Measurements from ENCODE around the gene TCERG1L. TPM values are rescaled to one million over a fixed set of nuclear protein-coding genes. Genes with fewer than 3 reads are reported as not detected.

The TCERG1L gene
- polyA plus RNA-seq, 1 of the 3 experiments (the other 2 are of a cell fraction) = not detected

DNA sequence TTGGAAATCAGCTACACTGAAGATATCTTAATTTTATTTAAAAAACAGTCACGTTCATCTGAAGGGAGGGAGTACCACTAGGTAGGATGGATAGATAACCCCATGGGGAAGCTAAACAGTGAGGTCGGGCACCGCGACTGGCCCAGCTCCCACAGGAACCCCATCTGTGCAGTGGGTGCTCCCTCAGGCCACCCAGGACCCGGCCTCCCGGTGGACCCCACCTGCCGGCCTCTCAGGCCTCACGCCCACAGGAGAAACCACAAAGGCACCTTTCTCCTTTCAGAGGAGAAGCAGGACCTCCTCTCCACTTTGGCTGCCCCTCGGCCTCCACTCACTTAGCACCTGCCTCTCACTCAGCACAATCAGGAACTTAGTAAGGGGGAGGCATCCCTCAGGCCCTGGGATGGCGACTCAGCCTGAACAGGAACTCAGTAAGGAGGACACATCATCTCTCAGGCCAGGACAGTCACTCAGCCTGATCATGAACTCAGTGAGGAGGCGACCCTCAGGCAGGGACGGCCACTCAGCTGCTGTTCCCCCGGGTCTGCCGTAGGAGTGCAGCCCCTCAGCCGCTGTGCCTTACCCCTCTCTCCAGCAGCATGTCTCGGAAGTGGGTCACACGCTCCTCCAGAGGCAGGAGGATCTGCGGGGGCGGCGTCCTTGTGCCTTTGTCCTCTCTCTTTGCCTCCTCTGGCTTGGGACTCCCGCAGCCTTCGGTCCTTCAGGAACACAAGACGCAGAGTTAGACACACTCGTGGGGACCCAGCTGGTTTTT, 195.1 kb downstream of the TCERG1L start:
- no peaks in the 10 kb centered on the region for H3K9me3 ChIP-seq
- H3K27ac ChIP-seq (ENCODE audit: low read depth in 2 of 2, low read length in 1 of 2) = no peak overlapping the region
- H3F3A ChIP-seq (replicated peaks; ENCODE audit: insufficient read depth) = no peaks in the 10 kb centered on the region
- no peaks in the 10 kb centered on the region for H3K79me2 ChIP-seq (ENCODE audit: insufficient read depth)
- H3K9ac ChIP-seq = no peak overlapping the region
- no peak for DNase-seq
- H3K4me3 ChIP-seq (ENCODE audit: low read depth in 2 of 2, low read length in 1 of 2) = no peak overlapping the region
- no peak overlapping the region for H3K4me2 ChIP-seq
- H3K36me3 ChIP-seq (replicated peaks in 1 of 2; ENCODE audit: control insufficient read depth in 1 of 2, insufficient read depth in 2 of 2, low read length in 1 of 2) = no peaks in the 10 kb centered on the region
- H3K27me3 ChIP-seq (ENCODE audit: insufficient read depth) = no peaks in the 10 kb centered on the region
- TF ChIP-seq, protein P1, sequence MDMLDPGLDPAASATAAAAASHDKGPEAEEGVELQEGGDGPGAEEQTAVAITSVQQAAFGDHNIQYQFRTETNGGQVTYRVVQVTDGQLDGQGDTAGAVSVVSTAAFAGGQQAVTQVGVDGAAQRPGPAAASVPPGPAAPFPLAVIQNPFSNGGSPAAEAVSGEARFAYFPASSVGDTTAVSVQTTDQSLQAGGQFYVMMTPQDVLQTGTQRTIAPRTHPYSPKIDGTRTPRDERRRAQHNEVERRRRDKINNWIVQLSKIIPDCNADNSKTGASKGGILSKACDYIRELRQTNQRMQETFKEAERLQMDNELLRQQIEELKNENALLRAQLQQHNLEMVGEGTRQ (IDR thresholded peaks at IDR 0.05; ENCODE audit: borderline replicate concordance, low read depth, low read length) = no peak
- no peak for TF ChIP-seq MEF2A (IDR thresholded peaks at IDR 0.05; ENCODE audit: borderline replicate concordance, low read depth)
- TF ChIP-seq MXI1 (IDR thresholded peaks at IDR 0.05; ENCODE audit: low read depth, low read length) = no peak
- no peak for TF ChIP-seq USF1 (IDR thresholded peaks at IDR 0.05; ENCODE audit: borderline replicate concordance, low read depth)
- TF ChIP-seq FOXM1 (IDR thresholded peaks at IDR 0.05; ENCODE audit: low read depth) = no peak
- no peak for TF ChIP-seq RXRA (IDR thresholded peaks at IDR 0.05; ENCODE audit: borderline replicate concordance, low read depth)
- TF ChIP-seq EP300 (IDR thresholded peaks at IDR 0.05; ENCODE audit: borderline replicate concordance in 1 of 2, low read depth in 1 of 2, low read length in 1 of 2) = no peak
- no peak for TF ChIP-seq RAD21 (IDR thresholded peaks at IDR 0.05; ENCODE audit: low read length)
- TF ChIP-seq EZH2phosphoT487 (IDR thresholded peaks at IDR 0.05; ENCODE audit: borderline replicate concordance, low read depth) = no peak
- TF ChIP-seq, protein P2, sequence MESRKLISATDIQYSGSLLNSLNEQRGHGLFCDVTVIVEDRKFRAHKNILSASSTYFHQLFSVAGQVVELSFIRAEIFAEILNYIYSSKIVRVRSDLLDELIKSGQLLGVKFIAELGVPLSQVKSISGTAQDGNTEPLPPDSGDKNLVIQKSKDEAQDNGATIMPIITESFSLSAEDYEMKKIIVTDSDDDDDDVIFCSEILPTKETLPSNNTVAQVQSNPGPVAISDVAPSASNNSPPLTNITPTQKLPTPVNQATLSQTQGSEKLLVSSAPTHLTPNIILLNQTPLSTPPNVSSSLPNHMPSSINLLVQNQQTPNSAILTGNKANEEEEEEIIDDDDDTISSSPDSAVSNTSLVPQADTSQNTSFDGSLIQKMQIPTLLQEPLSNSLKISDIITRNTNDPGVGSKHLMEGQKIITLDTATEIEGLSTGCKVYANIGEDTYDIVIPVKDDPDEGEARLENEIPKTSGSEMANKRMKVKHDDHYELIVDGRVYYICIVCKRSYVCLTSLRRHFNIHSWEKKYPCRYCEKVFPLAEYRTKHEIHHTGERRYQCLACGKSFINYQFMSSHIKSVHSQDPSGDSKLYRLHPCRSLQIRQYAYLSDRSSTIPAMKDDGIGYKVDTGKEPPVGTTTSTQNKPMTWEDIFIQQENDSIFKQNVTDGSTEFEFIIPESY (IDR thresholded peaks at IDR 0.05; ENCODE audit: borderline replicate concordance, low read depth) = no peak
- TF ChIP-seq POLR2AphosphoS5 (IDR thresholded peaks at IDR 0.05; ENCODE audit: low read depth, low read length) = no peak
- TF ChIP-seq, protein P3, sequence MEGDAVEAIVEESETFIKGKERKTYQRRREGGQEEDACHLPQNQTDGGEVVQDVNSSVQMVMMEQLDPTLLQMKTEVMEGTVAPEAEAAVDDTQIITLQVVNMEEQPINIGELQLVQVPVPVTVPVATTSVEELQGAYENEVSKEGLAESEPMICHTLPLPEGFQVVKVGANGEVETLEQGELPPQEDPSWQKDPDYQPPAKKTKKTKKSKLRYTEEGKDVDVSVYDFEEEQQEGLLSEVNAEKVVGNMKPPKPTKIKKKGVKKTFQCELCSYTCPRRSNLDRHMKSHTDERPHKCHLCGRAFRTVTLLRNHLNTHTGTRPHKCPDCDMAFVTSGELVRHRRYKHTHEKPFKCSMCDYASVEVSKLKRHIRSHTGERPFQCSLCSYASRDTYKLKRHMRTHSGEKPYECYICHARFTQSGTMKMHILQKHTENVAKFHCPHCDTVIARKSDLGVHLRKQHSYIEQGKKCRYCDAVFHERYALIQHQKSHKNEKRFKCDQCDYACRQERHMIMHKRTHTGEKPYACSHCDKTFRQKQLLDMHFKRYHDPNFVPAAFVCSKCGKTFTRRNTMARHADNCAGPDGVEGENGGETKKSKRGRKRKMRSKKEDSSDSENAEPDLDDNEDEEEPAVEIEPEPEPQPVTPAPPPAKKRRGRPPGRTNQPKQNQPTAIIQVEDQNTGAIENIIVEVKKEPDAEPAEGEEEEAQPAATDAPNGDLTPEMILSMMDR (IDR thresholded peaks at IDR 0.05) = no peak
- no peak for TF ChIP-seq YY1 (IDR thresholded peaks at IDR 0.05; ENCODE audit: low read depth)
- TF ChIP-seq GATA2 (CRISPR knock-in tag; IDR thresholded peaks at IDR 0.05) = no peak
- TF ChIP-seq SMC3 (IDR thresholded peaks at IDR 0.05; ENCODE audit: low read depth, low read length) = no peak
- no peak for TF ChIP-seq TAF1 (IDR thresholded peaks at IDR 0.05; ENCODE audit: borderline replicate concordance, low read depth, low read length)
- TF ChIP-seq PBX3 (IDR thresholded peaks at IDR 0.05) = no peak
- H3K4me1 ChIP-seq (ENCODE audit: control insufficient read depth in 1 of 2, insufficient read depth in 2 of 2, low read depth in 1 of 2, low read length in 1 of 2) = no peaks in the 10 kb centered on the region
- WGBS (ENCODE audit: low lambda C conversion rate) = 43% methylated on average over 13 of the region's 24 CpGs
- no peaks in the 10 kb centered on the region for H3K9me2 ChIP-seq
- H2AFZ ChIP-seq (ENCODE audit: low read depth) = no peak overlapping the region
- CTCF ChIA-PET = no interaction called here
- POLR2A ChIA-PET = no interaction called here
- no peaks in the 10 kb centered on the region for H4K20me1 ChIP-seq (ENCODE audit: insufficient read depth)
